Transverse colon (tissue), 4 donors: ENCODE data around the gene RNU1-4.
"Not testable (repeated sequence)": the region's sequence is repeated elsewhere in the genome, so short reads cannot be mapped to it uniquely, and the experiment has no call there.

Source experiments
- EP300 ChIP-seq: sonication (generic); formaldehyde crosslinking; IDR thresholded peaks from one replicate; pipeline ENCODE4 v1.6.1; 2017; ENCODE audit warnings: antibody characterized with exemption, low read depth
- POLR2A ChIP-seq: fragments of 450-650 bp; IDR thresholded peaks from one replicate; pipeline ENCODE4 v1.6.1; 2016; ENCODE audit warnings: antibody characterized with exemption, mild to moderate bottlenecking, moderate library complexity
- POLR2AphosphoS5 ChIP-seq, 3 donors: sonication (generic); formaldehyde crosslinking; IDR thresholded peaks; one replicate each; pipeline ENCODE4 v1.6.1; 2016; ENCODE audit warnings: antibody characterized with exemption in 3 of 3
- TF ChIP-seq, protein P1 (sequence below), 5 experiments: fragments of 200-600 bp in 3 of 5; fragments of 450-650 bp in 2 of 5; sonication (generic) in 3 of 5; IDR thresholded peaks; 1 replicate in 2 of 5; 2 replicates in 3 of 5; pipeline ENCODE4 v1.5.1; 2016 to 2017; ENCODE audit warnings: antibody characterized with exemption in 5 of 5, inconsistent platforms in 3 of 5, mild to moderate bottlenecking in 2 of 5, moderate library complexity in 1 of 5

DNA sequence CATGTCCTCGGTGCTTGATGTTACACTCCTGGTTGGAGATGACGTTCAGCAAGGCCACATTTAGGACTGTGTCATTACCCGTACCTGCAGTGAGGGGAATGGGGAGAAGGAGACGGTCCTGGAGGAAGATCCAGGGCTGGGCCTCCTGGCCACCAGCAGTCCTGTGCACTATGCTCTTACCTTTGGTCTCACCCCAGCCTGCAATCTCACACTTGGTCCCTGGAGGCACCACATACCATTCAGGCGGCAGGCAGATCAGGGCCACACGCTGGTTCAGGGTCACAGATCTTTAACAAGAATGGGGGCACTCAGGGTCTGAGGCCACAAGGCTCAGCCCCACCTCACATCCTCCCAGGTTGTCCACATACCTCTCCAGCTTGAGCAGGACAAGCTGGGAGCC is 17.3 kb downstream of the RNU1-4 start:
- TF ChIP-seq, protein P1, sequence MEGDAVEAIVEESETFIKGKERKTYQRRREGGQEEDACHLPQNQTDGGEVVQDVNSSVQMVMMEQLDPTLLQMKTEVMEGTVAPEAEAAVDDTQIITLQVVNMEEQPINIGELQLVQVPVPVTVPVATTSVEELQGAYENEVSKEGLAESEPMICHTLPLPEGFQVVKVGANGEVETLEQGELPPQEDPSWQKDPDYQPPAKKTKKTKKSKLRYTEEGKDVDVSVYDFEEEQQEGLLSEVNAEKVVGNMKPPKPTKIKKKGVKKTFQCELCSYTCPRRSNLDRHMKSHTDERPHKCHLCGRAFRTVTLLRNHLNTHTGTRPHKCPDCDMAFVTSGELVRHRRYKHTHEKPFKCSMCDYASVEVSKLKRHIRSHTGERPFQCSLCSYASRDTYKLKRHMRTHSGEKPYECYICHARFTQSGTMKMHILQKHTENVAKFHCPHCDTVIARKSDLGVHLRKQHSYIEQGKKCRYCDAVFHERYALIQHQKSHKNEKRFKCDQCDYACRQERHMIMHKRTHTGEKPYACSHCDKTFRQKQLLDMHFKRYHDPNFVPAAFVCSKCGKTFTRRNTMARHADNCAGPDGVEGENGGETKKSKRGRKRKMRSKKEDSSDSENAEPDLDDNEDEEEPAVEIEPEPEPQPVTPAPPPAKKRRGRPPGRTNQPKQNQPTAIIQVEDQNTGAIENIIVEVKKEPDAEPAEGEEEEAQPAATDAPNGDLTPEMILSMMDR (IDR thresholded peaks at IDR 0.05): not testable (repeated sequence)
- not testable (repeated sequence) for TF ChIP-seq POLR2AphosphoS5 (IDR thresholded peaks at IDR 0.05); POLR2A; EP300
